Measurements from ENCODE around the gene FKBP4.

Gene FKBP4

DNA sequence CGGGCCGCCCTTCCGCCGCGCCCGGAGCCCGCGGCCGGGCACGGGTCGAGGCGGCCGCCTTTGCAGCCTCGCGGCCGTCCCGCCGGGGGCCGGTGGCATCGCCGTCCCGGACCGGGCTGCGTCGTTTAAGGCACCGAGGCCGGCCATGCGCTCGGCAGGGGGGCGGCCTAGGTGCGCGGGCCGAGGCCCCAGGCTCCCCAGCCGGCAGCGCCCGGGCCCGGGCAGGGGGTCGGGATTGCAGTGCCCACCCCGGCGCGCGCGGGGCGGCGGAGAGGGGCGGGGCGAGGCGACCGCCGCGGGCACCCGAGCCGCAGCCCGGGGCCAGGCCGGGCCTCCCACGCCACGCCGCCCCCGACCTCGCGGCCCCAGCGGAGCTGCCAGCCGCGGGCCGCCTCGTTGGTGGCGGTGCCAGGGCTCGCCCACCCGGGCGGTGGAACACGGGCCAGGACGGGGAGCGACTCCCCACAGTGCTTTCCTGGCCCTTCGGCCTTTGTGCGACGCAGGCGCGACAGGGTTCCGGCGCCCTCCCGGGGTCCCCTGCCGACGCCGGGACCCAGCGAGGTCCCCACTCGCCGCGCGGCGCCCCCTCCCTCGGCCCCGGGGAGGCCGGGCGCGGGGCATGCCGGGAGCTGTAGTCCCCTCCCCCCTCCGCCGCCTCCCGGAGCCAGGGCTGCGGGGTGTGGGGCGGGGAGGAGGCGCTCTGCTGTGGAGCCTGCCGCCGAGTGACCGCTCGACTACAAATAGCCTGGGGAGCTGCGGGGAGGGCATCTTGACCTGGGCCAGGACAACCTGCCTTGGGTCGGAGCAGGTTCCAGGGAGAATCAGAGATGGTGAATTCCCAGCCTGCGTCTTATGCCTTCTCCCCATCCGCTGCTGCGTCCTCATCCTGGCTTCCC lies 769 bp downstream of the FKBP4 start:
- H3F3A ChIP-seq (ENCODE audit: insufficient read depth) = 0 out of 2 replicates have a peak, but pooled peaks cover 4% of the 10 kb centered on the region

GRCh38 chr12:2796187-2796666 lies 1.5 kb downstream of the FKBP4 start:
- H3K9me2 ChIP-seq (replicated peaks; ENCODE audit: insufficient read depth, low read length) = no peaks in the 10 kb centered on the region
- H3K27me3 ChIP-seq (ENCODE audit: low read length) = no peaks in the 10 kb centered on the region
- H3F3A ChIP-seq (ENCODE audit: insufficient read depth) = 0 out of 2 replicates have a peak, but pooled peaks cover 4% of the 10 kb centered on the region
- H3K27ac ChIP-seq (ENCODE audit: low read depth, low read length) = no peak overlapping the region
- no peaks in the 10 kb centered on the region; the same call in 1 of the 2 replicates for H4K20me1 ChIP-seq (ENCODE audit: low read depth, low read length)
- peak overlapping the region; percentile 53 for H2AFZ ChIP-seq (ENCODE audit: low read depth, low read length, severe bottlenecking)
- peaks cover 24% of the 10 kb centered on the region for H3K79me2 ChIP-seq (ENCODE audit: insufficient read depth, low read length)
- TF ChIP-seq EZH2phosphoT487 (conservative IDR thresholded peaks at IDR 0.05; ENCODE audit: low read length) (no peak), CTCF (IDR thresholded peaks at IDR 0.05; ENCODE audit: insufficient read depth, low read length, poor library complexity, severe bottlenecking) (no peak)
- H3K9ac ChIP-seq (ENCODE audit: low read length) = peak overlapping the region; percentile 79
- H3K36me3 ChIP-seq (ENCODE audit: low read length) = peaks cover 8% of the 10 kb centered on the region
- peak overlapping the region; percentile 66 for H3K4me3 ChIP-seq (ENCODE audit: insufficient read depth, low read length, poor library complexity, severe bottlenecking)
- H3K9me3 ChIP-seq (ENCODE audit: insufficient read depth, low read length) = no peaks in the 10 kb centered on the region
- peak overlapping the region; percentile 87 for H3K4me2 ChIP-seq (ENCODE audit: low read depth, low read length, poor library complexity, severe bottlenecking)

More for the DNA sequence above, 769 bp downstream of the FKBP4 start:
- Histone ChIP-seq H3K27ac (ENCODE audit: low read depth, low read length) (no peak overlapping the region), H3K9ac (ENCODE audit: low read length) (peak overlapping the region; percentile 79), H3K9me3 (ENCODE audit: insufficient read depth, low read length) (no peaks in the 10 kb centered on the region), H2AFZ (ENCODE audit: low read depth, low read length, severe bottlenecking) (peak overlapping the region; percentile 53), H3K79me2 (ENCODE audit: insufficient read depth, low read length) (peaks cover 24% of the 10 kb centered on the region), H3K9me2 (replicated peaks; ENCODE audit: insufficient read depth, low read length) (no peaks in the 10 kb centered on the region), H4K20me1 (ENCODE audit: low read depth, low read length) (no peaks in the 10 kb centered on the region; the same call in 1 of the 2 replicates), H3K36me3 (ENCODE audit: low read length) (peaks cover 8% of the 10 kb centered on the region), H3K4me2 (ENCODE audit: low read depth, low read length, poor library complexity, severe bottlenecking) (peak overlapping the region; percentile 87), H3K27me3 (ENCODE audit: low read length) (no peaks in the 10 kb centered on the region), H3K4me3 (ENCODE audit: insufficient read depth, low read length, poor library complexity, severe bottlenecking) (peak overlapping the region; percentile 66)
- no peak for TF ChIP-seq CTCF (IDR thresholded peaks at IDR 0.05; ENCODE audit: insufficient read depth, low read length, poor library complexity, severe bottlenecking)

GRCh38 chr12:2797721-2798418 lies 3.1 kb downstream of the FKBP4 start:
- Histone ChIP-seq H3K9me3 (ENCODE audit: insufficient read depth, low read length) (no peaks in the 10 kb centered on the region), H3K4me3 (ENCODE audit: insufficient read depth, low read length, poor library complexity, severe bottlenecking) (no peak overlapping the region), H3F3A (ENCODE audit: insufficient read depth) (0 out of 2 replicates have a peak, but pooled peaks cover 2% of the 10 kb centered on the region), H3K79me2 (ENCODE audit: insufficient read depth, low read length) (peaks cover 24% of the 10 kb centered on the region), H3K9ac (ENCODE audit: low read length) (no peak overlapping the region), H4K20me1 (ENCODE audit: low read depth, low read length) (no peaks in the 10 kb centered on the region; the same call in 1 of the 2 replicates), H3K9me2 (replicated peaks; ENCODE audit: insufficient read depth, low read length) (no peaks in the 10 kb centered on the region), H3K27me3 (ENCODE audit: low read length) (no peaks in the 10 kb centered on the region), H3K36me3 (ENCODE audit: low read length) (peaks cover 13% of the 10 kb centered on the region), H2AFZ (ENCODE audit: low read depth, low read length, severe bottlenecking) (no peak overlapping the region), H3K27ac (ENCODE audit: low read depth, low read length) (no peak overlapping the region), H3K4me2 (ENCODE audit: low read depth, low read length, poor library complexity, severe bottlenecking) (no peak overlapping the region)
- no peak for TF ChIP-seq CTCF (IDR thresholded peaks at IDR 0.05; ENCODE audit: insufficient read depth, low read length, poor library complexity, severe bottlenecking)
- TF ChIP-seq EZH2phosphoT487 (conservative IDR thresholded peaks at IDR 0.05; ENCODE audit: low read length) = no peak
